Activated CD8-positive, alpha-beta memory T cell treated with anti-CD3 and anti-CD28 coated beads for 48 hours (primary cell): ENCODE measurements around the gene MYG1.

ENCODE experiments used
- DNase-seq, 3 experiments: peaks; one replicate each; pipeline ENCODE4 v3.0.0-alpha.2; 2020; ENCODE audit warnings: low read depth in 2 of 3, low spot score in 2 of 3

MYG1 gene

GRCh38 chr12:53299454-53300180 lies at the start of gene MYG1:
Gene MYG1 (plus strand): TSS chr12:53299695. CDS start chr12:53299738, 43 bp downstream.
- DNase-seq: peak; percentile 58 to 64 (median 63)

GRCh38 chr12:53251477-53252348 lies 47.8 kb upstream of the MYG1 start:
- peak in 2 of 3 experiments; percentile 42 to 58 for DNase-seq

- no peak for DNase-seq
Observed at GRCh38 chr12:53252349-53252916, 47.1 kb upstream of the MYG1 start.

GRCh38 chr12:53253298-53253697 lies 46.2 kb upstream of the MYG1 start:
- DNase-seq: no peak

- DNase-seq: no peak
Observed at GRCh38 chr12:53254816-53255545, 44.5 kb upstream of the MYG1 start.

GRCh38 chr12:53255996-53256395 lies 43.5 kb upstream of the MYG1 start:
- DNase-seq: no peak

- no peak for DNase-seq
Observed at GRCh38 chr12:53258541-53259539, 40.7 kb upstream of the MYG1 start.

GRCh38 chr12:53259891-53260290 lies 39.6 kb upstream of the MYG1 start:
- no peak for DNase-seq

GRCh38 chr12:53265783-53266182 lies 33.7 kb upstream of the MYG1 start:
- no peak for DNase-seq

- DNase-seq: no peak
Observed at GRCh38 chr12:53267306-53267998, 32.0 kb upstream of the MYG1 start.

- peak; percentile 69 to 83 (median 70) for DNase-seq
Observed at GRCh38 chr12:53267999-53268629, 31.4 kb upstream of the MYG1 start, which contains the start of gene ESPL1. Gene ESPL1 (plus strand): TSS chr12:53268299. CDS start chr12:53268767, 468 bp downstream.

GRCh38 chr12:53268630-53269562 lies 30.6 kb upstream of the MYG1 start:
- DNase-seq: no peak

- DNase-seq: no peak
Observed at GRCh38 chr12:53274445-53274844, 25.1 kb upstream of the MYG1 start.

GRCh38 chr12:53276511-53276910 lies 23.0 kb upstream of the MYG1 start:
- DNase-seq: no peak

- DNase-seq: no peak
Observed at GRCh38 chr12:53277981-53278380, 21.5 kb upstream of the MYG1 start.

- no peak for DNase-seq
Observed at GRCh38 chr12:53279283-53279869, 20.1 kb upstream of the MYG1 start.

GRCh38 chr12:53279888-53280498 lies 19.5 kb upstream of the MYG1 start:
- DNase-seq: no peak
